Muscle of arm (tissue), 12 donors: ENCODE results near the gene MTOR. TPM values are rescaled to one million over a fixed set of nuclear protein-coding genes. Genes with fewer than 3 reads are reported as not detected.
A peak's percentile ranks its signal among the peaks of the same experiment; 100 is the strongest.

Experiments used
- DNase-seq: peaks from one replicate; pipeline ENCODE4 v3.0.0-alpha.2; 2013
- polyA plus RNA-seq, 12 donors: library from polyadenylated mRNA; unstranded; fragments of 120-200 nt; gene quantifications; one replicate each; pipeline ENCODE4 v1.2.1, GENCODE V29; 2013; ENCODE audit not compliant: insufficient read length in 12 of 12

MTOR gene
- polyA plus RNA-seq, 12 donors = 25.3 to 36.2 (median 27.4) TPM; not detected in 1

DNA sequence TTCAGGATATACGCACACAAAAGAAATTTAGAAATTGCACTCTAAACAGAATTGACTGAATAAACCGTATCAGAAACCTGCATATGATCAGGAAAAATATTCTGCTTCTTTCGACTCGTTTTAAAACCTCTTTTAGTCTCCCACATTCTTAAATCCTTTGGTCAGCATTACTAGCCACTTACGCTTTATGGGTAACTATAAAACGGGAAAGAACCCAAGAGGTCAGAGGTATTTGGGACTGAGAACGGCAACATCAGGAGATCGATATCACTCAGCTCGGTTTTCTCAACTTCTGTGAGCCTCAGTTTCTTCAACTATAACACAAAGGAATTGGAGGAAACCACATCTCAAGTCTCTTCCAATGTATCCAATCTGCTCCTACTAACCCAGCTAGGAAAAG is 109.6 kb downstream of the MTOR start:
- no peak for DNase-seq

DNA sequence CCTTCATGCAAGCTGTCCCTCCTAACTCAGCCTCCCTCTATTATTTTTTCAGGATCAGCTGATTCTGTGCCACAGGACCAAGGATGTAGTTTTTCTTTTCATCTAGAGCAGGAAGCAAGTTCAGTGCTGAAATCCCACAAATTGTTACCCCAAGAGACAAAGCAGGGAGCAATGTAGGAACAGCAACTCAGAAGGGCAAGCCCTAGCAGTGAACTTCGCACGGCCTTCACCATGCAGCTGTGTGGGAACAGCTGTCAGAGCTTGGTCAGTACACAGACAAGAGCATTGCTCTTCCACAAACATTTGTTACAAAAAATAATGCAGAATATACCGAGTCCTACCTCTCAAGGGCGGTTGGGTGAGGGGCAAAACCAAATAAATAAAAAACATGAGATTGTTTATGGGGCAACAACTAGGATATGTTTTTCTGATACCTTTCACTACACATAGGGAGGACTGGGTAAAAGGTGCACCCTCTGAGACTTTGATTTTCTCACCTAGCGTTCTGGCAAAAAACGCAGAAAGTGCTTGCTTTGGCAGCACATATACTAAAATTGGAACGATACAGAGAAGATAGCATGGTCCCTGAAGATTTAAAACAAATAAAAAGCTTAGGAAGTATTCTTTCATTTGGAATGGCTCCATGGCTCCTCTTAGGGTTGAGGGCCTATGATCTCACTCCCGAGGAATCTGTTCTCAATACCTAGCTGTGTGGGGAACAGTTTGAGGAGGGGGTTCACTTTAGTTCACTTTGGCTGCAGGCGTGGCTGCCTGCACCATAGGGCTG is 110.3 kb downstream of the MTOR start:
- DNase-seq = no peak

DNA sequence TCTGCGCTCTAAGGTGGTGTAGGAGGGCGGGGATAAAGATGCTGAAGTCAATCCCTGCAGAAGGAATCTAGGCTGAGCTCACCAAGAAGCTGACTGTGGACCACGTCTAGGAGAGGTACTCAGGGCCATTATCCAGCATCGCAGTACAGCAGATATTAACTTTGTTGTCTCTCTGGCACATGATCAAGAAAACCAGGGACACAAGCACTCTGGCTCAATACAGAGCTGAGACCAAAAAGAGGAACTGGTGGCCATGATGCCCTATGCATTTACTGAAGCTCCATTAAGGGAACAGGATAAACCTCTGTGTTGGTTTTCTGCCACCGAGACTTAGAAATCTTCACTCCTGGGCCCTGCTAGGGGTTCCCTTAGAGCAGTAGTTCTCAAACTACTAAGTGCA is 111.2 kb downstream of the MTOR start:
- DNase-seq = no peak

DNA sequence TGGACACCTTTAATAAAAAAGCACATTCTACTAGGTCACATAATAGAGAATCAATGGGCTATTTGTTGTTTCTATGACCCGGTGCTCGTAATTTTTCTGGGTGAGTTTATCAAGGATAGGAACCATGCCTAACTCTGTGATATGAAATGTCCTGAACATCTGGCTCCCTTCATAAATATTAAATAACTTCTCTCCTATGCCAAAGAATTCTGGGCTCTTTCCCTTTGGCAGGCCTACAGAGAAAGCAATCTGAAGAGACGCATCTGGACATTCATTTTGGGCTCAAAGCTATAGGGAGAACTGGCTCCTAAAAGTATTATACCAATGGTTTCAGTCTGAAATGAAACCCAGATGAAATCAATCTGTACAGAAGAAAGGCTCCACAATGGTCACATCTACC is 112.0 kb downstream of the MTOR start:
- DNase-seq = peak; percentile 69

DNA sequence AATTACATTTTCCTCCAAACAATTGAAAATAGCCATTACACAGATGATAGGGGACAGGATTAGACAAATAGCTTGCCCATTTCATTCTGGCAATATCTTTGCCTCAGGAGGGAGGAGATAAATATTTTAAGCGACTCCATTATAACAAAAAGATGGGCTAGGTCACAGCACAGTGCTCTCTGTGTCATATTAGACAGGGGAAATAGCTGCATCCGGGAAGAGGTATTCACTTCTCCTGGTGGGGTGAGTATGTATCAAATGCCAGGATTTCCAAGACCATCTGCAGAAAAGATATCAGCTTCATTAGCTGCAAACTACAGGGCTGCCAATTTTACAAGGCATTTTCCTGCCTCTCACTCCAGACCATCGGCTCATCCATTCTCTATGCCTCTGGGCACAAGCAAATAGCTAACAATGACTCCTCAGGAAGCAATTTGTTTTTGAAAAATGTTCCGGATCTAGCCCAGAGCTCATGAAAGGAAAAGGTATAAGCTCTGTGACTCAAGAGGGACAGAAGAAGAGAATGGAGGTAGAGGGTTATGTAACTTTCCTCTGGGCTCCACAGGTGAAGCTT is 115.1 kb downstream of the MTOR start:
- no peak for DNase-seq

DNA sequence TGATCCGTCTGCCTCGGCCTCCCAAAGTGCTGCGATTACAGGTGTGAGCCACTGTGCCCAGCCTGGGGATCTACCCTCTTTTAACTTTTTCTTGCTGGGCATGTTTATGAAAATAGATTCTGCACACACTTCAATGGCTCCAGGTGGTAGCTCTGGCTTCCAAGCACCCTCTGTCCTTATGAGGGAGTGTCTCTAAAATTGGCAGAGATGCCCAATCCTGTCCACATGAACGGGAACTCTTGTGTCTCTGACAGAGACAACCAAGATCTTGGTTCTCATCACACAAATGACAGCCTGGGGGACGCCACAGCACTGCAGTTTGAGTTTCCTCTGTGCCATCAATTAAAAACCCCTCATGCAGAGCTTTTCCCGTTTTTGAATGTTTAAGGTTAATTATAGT is 116.6 kb downstream of the MTOR start:
- DNase-seq = no peak

DNA sequence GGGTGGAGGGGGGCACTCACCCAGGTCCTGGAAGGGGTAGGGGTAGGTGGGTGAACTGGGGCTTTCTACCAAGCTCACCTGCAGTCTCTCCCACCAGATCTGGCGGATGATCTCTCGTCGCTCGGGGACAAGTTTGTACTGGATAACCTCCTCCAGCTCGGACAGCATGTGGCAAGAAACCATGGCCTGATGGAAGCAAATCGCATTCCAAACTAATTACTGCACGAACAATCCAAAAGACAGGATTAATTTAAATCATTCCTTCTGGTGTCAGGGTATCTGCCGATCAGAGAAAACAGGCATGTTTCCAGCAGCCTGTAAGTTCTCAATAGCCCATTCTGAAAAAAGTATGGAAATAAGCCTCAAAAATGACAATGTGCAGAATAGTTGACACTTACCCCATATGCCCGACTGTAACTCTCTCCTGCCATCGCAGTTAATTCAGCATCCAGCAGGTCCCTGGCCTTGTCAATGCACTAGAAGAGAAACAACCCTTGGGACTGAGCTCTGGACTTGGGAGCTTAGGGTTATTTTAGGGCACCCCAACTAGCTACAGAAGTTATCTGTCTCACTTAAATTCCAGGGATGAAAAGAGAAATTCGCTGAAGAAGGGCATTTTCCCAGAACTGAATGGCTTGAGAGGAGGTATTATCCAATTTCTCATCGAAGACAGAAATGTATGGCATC is 117.6 kb downstream of the MTOR start:
- no peak for DNase-seq

DNA sequence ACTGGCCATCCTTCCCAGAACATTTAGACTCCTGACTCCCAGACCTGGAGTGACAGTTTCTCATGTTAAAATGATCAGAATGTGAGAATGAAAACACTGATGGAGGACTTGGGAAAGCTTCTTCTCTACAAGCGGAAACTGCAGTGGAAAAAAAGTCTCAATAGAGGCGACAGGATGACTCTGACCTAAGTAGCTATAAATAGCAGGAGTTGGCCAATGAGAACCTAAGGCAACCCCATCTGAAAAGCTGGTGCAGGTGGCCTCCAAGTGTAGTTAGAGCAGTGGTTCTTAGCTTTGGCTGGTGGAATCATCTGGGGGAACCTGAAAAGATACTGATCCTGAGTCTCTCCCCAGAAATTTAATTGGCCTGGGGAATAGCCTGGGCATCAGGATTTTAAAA is 118.4 kb downstream of the MTOR start:
- no peak for DNase-seq

DNA sequence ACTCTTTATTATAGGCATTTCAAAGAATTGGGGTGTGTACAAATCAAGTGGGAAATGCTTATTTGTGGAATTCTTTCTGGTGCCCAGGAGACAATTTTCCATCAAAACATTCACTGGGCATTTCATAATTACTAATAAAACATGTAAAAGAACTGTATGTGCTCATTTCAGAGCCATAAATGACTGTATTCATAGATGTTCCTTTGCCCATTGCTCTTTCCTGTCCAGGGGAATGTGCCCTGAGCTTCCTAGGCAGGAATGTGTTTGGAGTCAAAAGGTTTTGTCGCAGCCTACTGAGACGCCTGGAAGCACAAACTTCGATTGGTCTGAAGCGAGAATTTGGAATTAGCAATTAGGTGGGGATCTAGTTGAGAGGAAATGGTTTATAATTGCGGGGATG is 119.0 kb downstream of the MTOR start:
- no peak for DNase-seq

DNA sequence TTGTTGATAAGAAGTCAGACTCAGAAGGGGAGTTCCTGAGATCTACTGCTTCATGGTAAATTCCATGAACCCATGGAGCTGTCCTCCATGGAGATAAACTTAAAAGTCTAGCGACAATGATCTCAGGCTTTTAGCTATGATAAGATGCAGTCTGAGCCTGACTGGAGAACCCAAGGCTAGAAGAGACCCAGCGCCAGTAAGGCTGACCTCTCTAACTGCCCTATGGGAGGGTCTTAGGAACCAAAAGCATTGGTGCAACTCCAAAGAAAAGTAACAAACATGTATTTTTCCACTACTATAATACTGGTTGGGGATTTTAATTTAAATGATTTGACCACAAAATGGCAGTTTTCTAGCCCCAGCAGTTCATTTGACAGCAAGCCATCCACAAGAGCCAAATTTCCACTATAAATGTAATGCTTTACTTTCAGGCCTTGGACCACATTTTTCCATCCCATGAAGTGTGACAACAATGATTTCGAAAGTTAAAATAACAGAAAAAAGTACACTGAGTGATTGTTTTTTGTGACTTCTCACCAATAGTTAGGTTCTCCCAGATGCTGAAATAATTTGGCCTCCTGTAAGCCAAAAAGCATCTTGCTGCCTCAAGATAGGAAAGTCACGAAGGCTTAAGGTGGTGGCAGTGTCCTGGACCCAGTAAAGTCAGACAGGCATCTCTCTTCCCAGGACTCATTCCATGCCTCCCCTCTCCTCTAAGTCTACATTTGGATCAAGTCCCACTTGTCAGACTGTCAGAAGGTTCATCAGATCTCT is 119.5 kb downstream of the MTOR start:
- no peak for DNase-seq

DNA sequence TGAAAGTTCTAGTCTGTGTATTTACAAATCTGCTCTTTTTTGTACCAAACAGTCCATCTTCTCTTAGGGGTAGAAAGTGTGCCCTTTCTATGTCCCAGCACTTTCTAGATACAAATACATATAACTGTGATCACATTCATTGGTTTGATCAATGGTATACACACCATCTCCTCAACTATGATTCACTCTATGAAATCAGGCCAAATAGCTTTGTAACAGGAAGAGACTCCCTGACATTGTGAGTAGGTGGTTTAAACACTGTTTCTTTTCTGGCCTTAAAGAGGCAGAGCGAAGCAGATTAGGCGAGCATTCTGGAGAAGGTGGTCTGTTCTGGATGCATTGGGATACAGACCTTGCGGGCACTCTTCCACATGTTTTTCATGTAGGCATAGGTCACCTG is 123.4 kb downstream of the MTOR start:
- DNase-seq = no peak

DNA sequence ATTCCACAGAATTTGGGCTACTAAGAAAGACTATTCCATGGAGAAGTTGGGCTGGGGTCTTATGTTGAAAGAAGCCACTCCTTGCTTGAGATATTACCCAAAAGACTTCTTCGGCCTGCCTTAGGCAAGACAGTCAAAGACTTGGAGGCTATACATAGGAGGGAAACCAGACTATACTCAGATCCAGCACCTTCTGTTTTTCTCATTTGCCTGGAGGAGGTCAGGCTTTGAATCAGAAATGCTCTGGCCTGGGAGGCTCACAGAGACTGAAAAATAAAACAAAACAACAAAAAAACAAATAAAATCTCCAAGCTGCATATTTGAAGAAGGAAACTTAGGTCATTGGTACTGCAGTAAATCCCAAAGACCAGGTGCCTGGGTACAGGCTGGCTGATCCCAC is 124.3 kb downstream of the MTOR start:
- no peak for DNase-seq

DNA sequence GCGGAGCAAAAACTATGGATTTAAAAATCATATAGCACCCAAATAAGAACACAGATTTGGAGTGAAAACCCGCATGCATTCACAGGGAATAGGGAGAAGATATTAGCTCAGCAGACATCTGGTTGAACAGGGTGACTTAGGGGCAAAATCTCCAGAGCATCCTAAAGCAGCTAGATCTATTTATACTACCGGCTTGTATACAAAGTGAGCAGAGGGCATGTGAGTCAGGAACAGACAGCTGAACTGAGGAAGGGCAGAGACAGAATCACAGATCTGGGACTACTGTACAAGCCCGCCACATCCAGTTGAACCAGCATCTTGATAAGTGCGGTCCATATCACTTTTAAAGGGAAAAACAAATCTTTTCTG is 127.5 kb downstream of the MTOR start:
- DNase-seq = no peak

DNA sequence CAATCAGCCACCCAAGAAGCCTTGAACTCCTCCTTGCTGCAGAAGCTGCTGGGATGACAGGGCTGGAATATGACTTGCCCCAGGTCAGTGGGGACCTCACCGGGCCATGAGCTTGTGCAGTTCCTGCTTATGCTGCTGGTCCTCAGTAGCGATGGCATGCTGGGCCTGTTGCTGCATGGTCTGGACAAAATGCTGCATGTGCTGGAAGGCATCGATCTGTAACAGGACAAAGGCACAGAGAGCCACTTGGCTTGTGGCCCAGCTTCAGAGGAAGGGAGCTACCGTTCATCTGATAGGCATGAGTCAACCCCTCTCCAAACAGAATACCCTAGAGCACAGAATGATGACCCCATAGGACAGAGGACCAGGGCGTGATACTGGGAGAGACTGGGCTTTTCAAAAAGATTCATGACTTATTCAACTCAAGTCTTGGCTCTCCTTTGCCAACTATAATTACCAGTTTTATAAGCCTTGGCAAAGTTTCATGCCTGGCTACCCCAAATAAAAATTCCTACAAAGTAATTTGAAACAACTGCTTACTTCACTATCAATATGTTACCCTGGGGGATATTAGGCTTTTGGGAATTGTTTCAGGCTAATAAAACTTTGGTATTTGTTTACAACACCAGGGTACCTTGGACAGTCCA is 128.0 kb downstream of the MTOR start:
- DNase-seq = no peak

DNA sequence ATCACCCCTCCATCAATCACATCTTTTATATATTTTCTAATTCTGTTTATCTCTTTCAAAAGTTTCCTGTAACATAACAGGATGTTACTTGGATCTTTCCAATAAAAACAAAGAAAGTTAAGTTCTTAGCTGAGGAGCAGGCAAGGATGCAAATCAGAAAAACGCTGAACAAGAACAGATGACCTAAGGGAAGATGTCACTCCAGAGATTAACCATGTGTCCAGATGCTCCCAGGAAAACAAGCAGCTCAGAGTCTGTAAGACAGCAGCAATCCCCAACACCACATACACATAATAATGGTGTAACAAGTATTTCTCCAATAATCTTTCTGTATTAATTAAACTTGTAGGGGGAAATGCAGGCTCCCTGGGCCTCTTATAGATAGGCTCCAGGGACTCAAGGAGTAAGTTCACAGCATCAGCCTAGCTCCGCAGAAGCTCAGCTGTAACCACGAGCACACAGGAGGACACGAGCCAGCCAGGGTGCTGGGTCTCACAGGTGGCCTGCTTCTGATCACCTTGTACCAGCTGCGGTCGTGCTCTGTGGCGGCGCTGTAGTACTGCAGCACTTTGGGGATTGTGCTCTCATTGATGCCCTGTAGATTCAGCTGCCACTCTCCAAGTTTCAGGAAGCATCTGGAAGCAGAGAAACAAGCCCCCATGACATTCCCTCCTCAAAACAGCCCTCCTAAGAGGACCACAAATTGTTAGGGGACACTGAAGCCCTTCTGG is 129.6 kb downstream of the MTOR start:
- no peak for DNase-seq

DNA sequence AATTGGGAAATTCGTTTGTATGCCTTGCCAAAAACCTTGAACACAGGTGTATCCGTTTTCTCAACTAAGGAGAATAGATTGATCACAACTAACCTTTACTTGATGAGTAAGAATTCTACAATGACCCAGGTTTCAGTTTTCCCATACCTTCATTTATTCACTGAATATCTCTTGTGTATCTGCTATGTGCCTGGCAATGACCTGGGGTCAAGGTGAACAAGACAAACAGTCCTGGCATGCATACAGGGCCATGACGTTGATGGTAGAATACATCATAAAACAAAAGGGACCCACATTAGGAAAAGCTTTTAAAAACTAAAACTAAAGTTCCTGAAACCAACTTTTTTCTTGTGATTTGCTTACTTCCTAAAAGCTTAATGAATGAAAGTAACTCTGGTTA is 130.5 kb downstream of the MTOR start:
- DNase-seq = no peak

DNA sequence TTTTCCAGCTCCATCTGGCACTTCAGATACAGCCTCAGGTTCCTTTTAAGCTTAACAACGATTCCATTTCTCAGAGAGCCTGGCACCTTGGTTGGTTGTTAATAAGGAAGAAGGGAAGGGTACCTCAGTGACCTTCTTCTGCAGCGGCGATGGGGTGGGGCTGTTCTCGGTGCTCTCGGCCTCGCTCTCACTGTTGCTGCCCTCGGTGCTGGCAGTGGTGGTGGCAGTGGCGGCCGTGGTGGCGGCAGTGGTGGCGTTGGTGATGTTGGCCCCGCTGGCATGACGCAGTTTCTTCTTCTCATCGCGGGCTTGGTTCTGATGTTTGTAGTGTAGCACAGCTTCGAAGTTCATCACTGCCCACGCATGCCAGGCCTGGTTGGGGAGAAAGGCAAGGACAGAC is 131.9 kb downstream of the MTOR start:
- DNase-seq = no peak

DNA sequence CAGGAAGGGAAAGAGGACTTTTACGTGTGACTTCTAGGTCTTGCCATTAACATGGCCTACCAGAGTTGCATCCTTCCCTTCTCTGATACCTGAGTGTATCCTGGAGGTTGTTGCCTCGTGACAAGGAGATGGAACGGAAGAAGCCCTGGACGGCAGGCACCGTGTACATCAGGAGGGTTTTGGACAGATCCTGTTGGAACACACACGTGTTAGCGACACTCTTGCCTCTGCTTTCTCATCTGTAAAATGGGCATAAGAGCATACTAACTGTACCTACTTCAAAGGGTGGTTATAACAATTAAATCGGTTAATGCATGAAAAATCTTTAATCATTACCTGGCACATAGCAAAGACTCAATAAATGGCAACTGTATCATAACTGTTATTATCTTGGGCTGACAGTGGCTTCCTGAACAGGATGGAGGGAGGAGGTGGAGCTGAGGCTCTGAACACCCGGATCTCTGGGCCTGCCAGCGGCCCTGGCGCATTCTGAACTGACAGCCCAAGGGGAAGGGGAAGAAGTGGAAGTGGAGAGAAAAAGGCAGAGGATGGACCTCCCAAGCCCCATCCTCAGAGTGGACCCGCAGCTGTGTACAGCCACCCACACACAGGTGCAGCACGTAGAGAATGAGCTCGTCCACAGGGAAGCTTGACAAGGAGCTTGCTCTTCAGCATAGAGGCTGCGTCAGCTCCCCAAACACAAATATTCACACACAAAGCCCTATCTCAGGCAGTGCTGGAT is 132.5 kb downstream of the MTOR start:
- no peak for DNase-seq

DNA sequence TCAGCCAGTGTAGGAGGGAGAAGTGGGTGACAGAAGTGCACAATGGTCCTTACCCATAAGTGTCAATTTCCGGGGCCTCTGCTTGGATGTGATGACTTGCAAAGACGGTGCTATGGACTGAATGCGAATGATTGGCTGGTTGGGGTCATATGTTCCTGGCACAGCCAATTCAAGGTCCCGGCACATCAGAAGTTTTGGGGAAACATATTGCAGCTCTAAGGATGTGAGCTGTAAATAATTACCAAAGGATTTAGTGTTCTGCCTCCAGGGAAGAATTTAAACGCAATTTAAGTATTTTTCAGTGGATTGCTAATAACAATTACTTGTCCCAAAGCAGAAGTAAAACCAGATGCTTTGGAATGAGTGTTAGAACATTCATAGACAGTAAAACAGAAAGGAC is 135.8 kb downstream of the MTOR start:
- no peak for DNase-seq

DNA sequence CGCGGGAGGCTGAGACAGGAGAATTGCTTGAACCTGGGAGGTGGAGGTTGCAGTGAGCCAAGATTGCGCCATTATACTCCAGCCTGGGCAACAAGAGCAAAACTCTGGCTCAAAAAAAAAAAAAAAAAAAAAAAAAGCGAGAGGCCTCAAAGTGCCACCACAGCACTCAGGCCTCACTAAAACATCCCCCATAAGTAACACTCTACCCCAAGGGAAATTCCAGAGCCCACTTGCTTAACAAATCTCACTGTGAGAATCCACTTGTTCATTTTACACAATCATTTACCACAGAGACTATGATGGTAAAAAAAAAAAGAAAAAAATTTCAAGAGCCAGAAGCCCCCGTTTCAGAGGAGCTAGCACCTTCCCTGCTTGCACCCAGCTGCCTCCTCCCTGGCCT is 136.4 kb downstream of the MTOR start:
- no peak for DNase-seq

DNA sequence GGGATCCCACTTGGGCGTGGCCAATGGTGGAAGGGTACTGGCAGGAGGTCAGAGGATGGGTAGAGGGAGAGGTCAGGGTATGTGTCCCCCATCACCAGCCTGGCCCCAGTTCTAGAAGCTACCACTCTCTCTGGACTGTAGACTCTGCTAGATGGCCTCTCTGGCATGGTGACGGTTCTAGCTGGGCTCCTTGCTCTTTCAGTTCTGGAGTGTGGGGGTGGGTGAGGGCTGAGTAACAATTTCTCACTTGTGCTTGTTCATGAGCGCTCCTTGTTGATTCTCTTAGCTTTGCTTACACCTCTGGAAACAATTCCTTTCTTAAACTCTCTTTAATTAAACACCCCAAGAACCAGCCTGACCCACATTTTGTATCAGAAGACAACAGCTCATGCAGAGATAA is 137.4 kb downstream of the MTOR start:
- DNase-seq = no peak
